Panc1 (cell line): ENCODE data around the gene CCL25. TPM values are rescaled to one million over a fixed set of nuclear protein-coding genes. Genes with fewer than 3 reads are reported as not detected.

Experiments
- ATAC-seq: fragments of 200-7000 bp; cut with Tn5 transposase; 2 replicates; pipeline ENCODE4 v1.9.1; 2020; ENCODE audit warnings: mild to moderate bottlenecking, moderate library complexity
- BruUV-seq: library from RNA; stranded (reverse); fragments of 400-500 nt; replicated peaks from 2 replicates; lab custom pipeline; 2021; lab: Mats Ljungman, UMichigan
- CTCF ChIA-PET: fragments of 300-600 bp; sonication (Branson Sonifier 250); formaldehyde crosslinking; loops from one replicate; lab custom pipeline; 2022; ENCODE audit warnings: antibody characterized with exemption; lab: Charles Lee
- POLR2A ChIA-PET: fragments of 300-600 bp; sonication (Branson Sonifier 250); formaldehyde crosslinking; loops from one replicate; lab custom pipeline; 2022; ENCODE audit warnings: antibody characterized with exemption; lab: Charles Lee
- DNase-seq: peaks from one replicate; pipeline ENCODE4 v3.0.0-alpha.2; 2010; ENCODE audit warnings: low read depth, low spot score
- H3K27ac ChIP-seq: 2 replicates; pipeline ENCODE4 v1.5.1; 2011; ENCODE audit warnings: mild to moderate bottlenecking, low read length, inconsistent platforms
- H3K27me3 ChIP-seq: fragments of 200-500 bp; sonication (Bioruptor generic); 2 replicates; pipeline ENCODE4 v1.6.0; 2014; ENCODE audit warnings: low read length, inconsistent platforms; ENCODE audit not compliant: control insufficient read depth, insufficient read depth
- H3K36me3 ChIP-seq: fragments of 200-500 bp; sonication (Bioruptor generic); 2 replicates; pipeline ENCODE4 v1.5.1; 2014; ENCODE audit warnings: inconsistent platforms, mild to moderate bottlenecking, low read length, moderate library complexity; ENCODE audit not compliant: control insufficient read depth, insufficient read depth
- H3K4me1 ChIP-seq: 2 replicates; pipeline ENCODE4 v1.5.1; 2011; ENCODE audit warnings: inconsistent platforms, mild to moderate bottlenecking, low read length, moderate library complexity; ENCODE audit not compliant: control insufficient read depth, insufficient read depth
- H3K4me3 ChIP-seq, 2 experiments: 2 replicates each; pipeline ENCODE4 v1.5.1; 2011 to 2012; ENCODE audit warnings: low read depth in 2 of 2, low read length in 2 of 2, mild to moderate bottlenecking in 2 of 2, inconsistent platforms in 1 of 2, moderate library complexity in 1 of 2
- H3K9me3 ChIP-seq: fragments of 200-500 bp; sonication (Bioruptor generic); 2 replicates; pipeline ENCODE4 v1.5.1; 2014; ENCODE audit warnings: low read depth, mild to moderate bottlenecking, inconsistent platforms, low read length, moderate library complexity; ENCODE audit not compliant: control insufficient read depth, insufficient read depth
- CTCF ChIP-seq: fragments of 450-650 bp; IDR thresholded peaks from 2 replicates; pipeline ENCODE4 v1.5.1; 2017; ENCODE audit warnings: mild to moderate bottlenecking
- POLR2AphosphoS5 ChIP-seq: IDR thresholded peaks from 2 replicates; pipeline ENCODE4 v1.6.1; 2012; ENCODE audit warnings: mild to moderate bottlenecking, low read depth, low read length, moderate library complexity
- REST ChIP-seq, 2 experiments: IDR thresholded peaks; 2 replicates each; pipeline ENCODE4 v1.6.1; 2011 to 2012; ENCODE audit warnings: low read depth in 2 of 2, control low read depth in 1 of 2, low read length in 1 of 2, mild to moderate bottlenecking in 1 of 2, moderate library complexity in 1 of 2; ENCODE audit not compliant: insufficient read depth in 1 of 2
- SIN3A ChIP-seq: IDR thresholded peaks from 2 replicates; pipeline ENCODE4 v1.6.1; 2012; ENCODE audit warnings: low read depth, mild to moderate bottlenecking, low read length, moderate library complexity, borderline replicate concordance; ENCODE audit not compliant: insufficient read depth
- TCF7L2 ChIP-seq: IDR thresholded peaks from 2 replicates; pipeline ENCODE4 v1.6.1; 2011; ENCODE audit warnings: mild to moderate bottlenecking, low read depth, low read length, inconsistent platforms
- in situ Hi-C: cut with HindIII; loops from 2 replicates; pipeline ENCODE4 v1.10.0; 2016; ENCODE audit warnings: low sequenced_read_pairs, low pct_unique_long_range_greater_than_20kb
- intact Hi-C: fragments of 100-400 bp; cut with micrococcal nuclease; formaldehyde crosslinking; loops from one replicate; pipeline ENCODE4 v1.10.0; 2022; ENCODE audit not compliant: unreplicated experiment
- total RNA-seq: library from RNA; stranded (reverse); gene quantifications from one replicate; pipeline ENCODE4 v1.2.1, GENCODE V29; 2021; ENCODE audit not compliant: unreplicated experiment

Gene CCL25
- total RNA-seq, 1 experiment from 2014 or later: not detected

DNA sequence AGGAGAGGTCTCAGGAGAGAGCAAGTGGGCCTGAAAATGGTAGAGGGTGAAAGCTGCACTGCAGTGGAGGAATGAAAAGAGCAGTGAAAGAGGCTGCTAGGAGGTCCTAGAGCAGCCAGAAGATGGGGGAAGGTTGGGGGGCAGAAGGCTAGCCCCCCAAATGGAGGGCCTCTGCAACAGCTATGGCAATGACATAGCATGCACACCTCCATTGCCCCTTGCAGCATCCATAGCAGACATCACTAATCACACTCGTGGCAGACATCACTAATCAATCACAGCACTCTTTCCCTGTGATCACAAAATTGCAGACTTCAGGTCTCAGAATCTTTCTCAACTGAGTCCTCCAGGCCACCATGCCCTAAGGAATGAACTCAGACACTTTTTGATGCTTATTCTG, 21.9 kb downstream of the CCL25 start:
- no peak overlapping the region for H3K27ac ChIP-seq
- BruUV-seq: no TSS peak
- no peak for DNase-seq
- ChIA-PET POLR2A (no interaction called here), CTCF (interaction anchor here (0.6 kb wide), 1 partner anchor 44 kb away, joined by 9 read pairs; no protein-coding TSS in a partner anchor)
- H3K9me3 ChIP-seq: no peaks in the 10 kb centered on the region
- no peaks in the 10 kb centered on the region for H3K4me1 ChIP-seq
- no peak overlapping the region for H3K4me3 ChIP-seq
- intact Hi-C loops (no loop called here), in situ Hi-C loops (no loop called here)
- no peaks in the 10 kb centered on the region for H3K27me3 ChIP-seq
- TF ChIP-seq CTCF (no peak), TCF7L2 (no peak), REST (IDR thresholded peaks at IDR 0.05; ENCODE audit: insufficient read depth in 1 of 2, low read depth in 2 of 2, low read length in 1 of 2) (no peak), POLR2AphosphoS5 (no peak), SIN3A (no peak)
- ATAC-seq: no peak
- H3K36me3 ChIP-seq: no peaks in the 10 kb centered on the region

DNA sequence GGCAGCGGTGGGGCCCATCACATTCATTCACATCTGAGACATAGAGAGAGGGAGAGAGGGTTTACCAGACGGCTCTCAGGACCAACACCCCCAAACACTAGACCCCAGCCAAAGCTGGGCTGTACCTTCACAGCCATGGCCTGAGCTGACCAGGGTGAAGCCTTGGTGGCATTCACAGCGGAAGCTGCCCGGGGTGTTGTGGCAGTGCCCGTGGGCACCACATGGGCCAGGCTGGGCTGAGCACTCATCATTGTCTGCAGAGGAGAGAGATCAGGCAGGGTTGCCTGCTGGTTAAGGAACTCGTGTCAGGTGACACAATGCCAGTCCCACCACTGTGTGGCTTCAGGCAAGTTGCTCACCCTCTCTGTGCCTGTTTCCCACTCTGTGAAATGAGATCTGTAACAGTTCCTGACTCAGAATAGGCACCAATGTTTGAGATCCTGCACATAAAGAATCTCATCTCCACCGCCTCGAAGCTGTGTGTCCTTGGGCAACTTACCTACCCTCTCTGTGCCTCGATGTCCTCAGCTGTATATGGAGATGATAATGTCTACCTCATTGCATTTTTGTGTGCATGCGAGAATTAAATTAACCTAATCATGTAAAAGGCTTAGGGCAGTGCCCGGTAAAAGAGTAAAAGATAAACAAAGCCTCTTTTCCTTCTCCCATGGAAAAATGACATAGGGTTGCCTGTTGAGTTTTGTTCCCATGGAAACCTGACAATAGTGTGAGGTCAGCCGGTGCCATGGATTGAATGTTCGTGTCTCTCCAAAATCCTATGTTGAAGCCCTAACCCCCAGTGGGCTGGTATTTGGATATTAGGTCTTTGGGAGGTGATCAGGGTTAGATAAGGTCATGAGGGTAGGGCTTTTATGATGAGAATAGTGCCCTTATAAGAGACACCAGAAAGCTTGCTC, 22.9 kb downstream of the CCL25 start:
- no peaks in the 10 kb centered on the region for H3K27me3 ChIP-seq
- no TSS peak for BruUV-seq
- no peak for TF ChIP-seq TCF7L2
- TF ChIP-seq SIN3A: no peak
- no peak for TF ChIP-seq REST (IDR thresholded peaks at IDR 0.05; ENCODE audit: insufficient read depth in 1 of 2, low read depth in 2 of 2, low read length in 1 of 2)
- TF ChIP-seq CTCF: no peak
- no peak for TF ChIP-seq POLR2AphosphoS5
- no peaks in the 10 kb centered on the region for H3K9me3 ChIP-seq
- in situ Hi-C loops (no loop called here), intact Hi-C loops (no loop called here)
- no peaks in the 10 kb centered on the region for H3K4me1 ChIP-seq
- no peak overlapping the region for H3K27ac ChIP-seq
- CTCF ChIA-PET: interaction anchor here (0.6 kb wide), 1 partner anchor 45 kb away, joined by 9 read pairs; no protein-coding TSS in a partner anchor
- no peak for DNase-seq
- POLR2A ChIA-PET: no interaction called here
- no peak overlapping the region for H3K4me3 ChIP-seq
- no peaks in the 10 kb centered on the region for H3K36me3 ChIP-seq
- ATAC-seq: no peak
